MM.1S (cell line): ENCODE measurements around the gene GNAL.

Experiments
- EZH2 ChIP-seq: fragments of 300-600 bp; sonication (generic); optimal IDR thresholded peaks from 2 replicates; pipeline ENCODE3; 2017; ENCODE audit warnings: low read depth, mild to moderate bottlenecking, antibody characterized with exemption, low read length, mixed read lengths
- EZH2phosphoT487 ChIP-seq: fragments of 300-600 bp; sonication (generic); IDR thresholded peaks from 2 replicates; pipeline ENCODE4 v1.6.1; 2018; ENCODE audit warnings: antibody characterized with exemption, low read length
- TF ChIP-seq, protein P1 (sequence below): fragments of 300-600 bp; sonication (generic); IDR thresholded peaks from 2 replicates; pipeline ENCODE4 v1.5.1; 2016; ENCODE audit warnings: antibody characterized with exemption, low read length, mixed read lengths

DNA sequence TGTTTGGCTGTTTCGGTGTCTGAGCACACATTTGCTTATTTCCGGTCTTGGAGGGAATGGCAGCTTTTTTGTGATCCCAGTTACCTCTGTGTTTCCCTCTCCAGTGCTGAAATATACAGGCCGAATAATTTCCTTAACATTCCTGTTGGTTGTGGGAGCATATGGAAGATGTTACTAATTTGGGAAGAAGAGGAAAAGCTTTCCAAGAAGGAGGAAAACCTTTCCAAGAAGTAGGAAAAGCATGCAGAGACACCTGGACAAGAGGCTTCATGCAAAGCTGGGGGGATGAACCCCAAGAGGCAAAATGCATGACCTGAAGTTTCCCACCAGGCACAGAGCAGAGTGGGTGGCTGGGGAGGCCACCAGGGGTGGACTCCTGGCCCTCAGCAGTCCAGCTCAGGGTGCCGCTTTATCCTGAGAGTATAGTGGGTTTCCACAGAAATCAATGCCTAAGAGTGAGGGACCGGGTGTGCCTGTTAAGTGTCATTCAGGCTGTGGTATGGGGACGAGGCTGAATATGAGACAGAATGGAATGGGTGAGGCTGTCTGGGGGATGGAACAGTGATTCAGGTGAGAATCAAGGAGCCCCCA lies 25.5 kb upstream of the GNAL start:
- TF ChIP-seq, protein P1, sequence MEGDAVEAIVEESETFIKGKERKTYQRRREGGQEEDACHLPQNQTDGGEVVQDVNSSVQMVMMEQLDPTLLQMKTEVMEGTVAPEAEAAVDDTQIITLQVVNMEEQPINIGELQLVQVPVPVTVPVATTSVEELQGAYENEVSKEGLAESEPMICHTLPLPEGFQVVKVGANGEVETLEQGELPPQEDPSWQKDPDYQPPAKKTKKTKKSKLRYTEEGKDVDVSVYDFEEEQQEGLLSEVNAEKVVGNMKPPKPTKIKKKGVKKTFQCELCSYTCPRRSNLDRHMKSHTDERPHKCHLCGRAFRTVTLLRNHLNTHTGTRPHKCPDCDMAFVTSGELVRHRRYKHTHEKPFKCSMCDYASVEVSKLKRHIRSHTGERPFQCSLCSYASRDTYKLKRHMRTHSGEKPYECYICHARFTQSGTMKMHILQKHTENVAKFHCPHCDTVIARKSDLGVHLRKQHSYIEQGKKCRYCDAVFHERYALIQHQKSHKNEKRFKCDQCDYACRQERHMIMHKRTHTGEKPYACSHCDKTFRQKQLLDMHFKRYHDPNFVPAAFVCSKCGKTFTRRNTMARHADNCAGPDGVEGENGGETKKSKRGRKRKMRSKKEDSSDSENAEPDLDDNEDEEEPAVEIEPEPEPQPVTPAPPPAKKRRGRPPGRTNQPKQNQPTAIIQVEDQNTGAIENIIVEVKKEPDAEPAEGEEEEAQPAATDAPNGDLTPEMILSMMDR: no peak
- TF ChIP-seq EZH2phosphoT487 (no peak), EZH2 (no peak)
